NCI-H146 (cell line): Measurements from ENCODE around the gene ITPRIP.

Experiments used
- DNase-seq: peaks from one replicate; lab custom pipeline; 2025; lab: John Stamatoyannopoulos, UW

The ITPRIP gene

GRCh38 chr10:104325436-104326435 lies 12.5 kb downstream of the ITPRIP start:
- DNase-seq: no peak

GRCh38 chr10:104324931-104325330 lies 13.3 kb downstream of the ITPRIP start:
- no peak for DNase-seq

- no peak for DNase-seq
Observed at GRCh38 chr10:104324221-104324686, 14.0 kb downstream of the ITPRIP start.

GRCh38 chr10:104323760-104324201 lies 14.5 kb downstream of the ITPRIP start:
- DNase-seq: no peak

GRCh38 chr10:104323085-104323484 lies 15.2 kb downstream of the ITPRIP start:
- DNase-seq: no peak

- peak; percentile 9 for DNase-seq
Observed at GRCh38 chr10:104322416-104322782, 15.9 kb downstream of the ITPRIP start.

- no peak for DNase-seq
Observed at GRCh38 chr10:104321725-104322415, 16.4 kb downstream of the ITPRIP start.

- DNase-seq: no peak
Observed at GRCh38 chr10:104321226-104321625, 17.0 kb downstream of the ITPRIP start.

GRCh38 chr10:104318810-104319741 lies 19.2 kb downstream of the ITPRIP start:
- DNase-seq: no peak

- DNase-seq: no peak
Observed at GRCh38 chr10:104318326-104318725, 19.9 kb downstream of the ITPRIP start.

GRCh38 chr10:104317726-104318299 lies 20.5 kb downstream of the ITPRIP start:
- no peak for DNase-seq

GRCh38 chr10:104317269-104317710 lies 21.0 kb downstream of the ITPRIP start:
- no peak for DNase-seq

- no peak for DNase-seq
Observed at GRCh38 chr10:104316321-104317099, 21.8 kb downstream of the ITPRIP start.

GRCh38 chr10:104315486-104315921 lies 22.8 kb downstream of the ITPRIP start:
- no peak for DNase-seq

GRCh38 chr10:104314591-104315485 lies 23.4 kb downstream of the ITPRIP start:
- DNase-seq: no peak

- no peak for DNase-seq
Observed at GRCh38 chr10:104311184-104311720, 27.0 kb downstream of the ITPRIP start.

GRCh38 chr10:104309980-104310978 lies 28.0 kb downstream of the ITPRIP start:
- no peak for DNase-seq

- no peak for DNase-seq
Observed at GRCh38 chr10:104308439-104308903, 29.8 kb downstream of the ITPRIP start.
